Gastrocnemius medialis (tissue), 4 donors: ENCODE data around the gene ITGB5. TPM values are rescaled to one million over a fixed set of nuclear protein-coding genes. Genes with fewer than 3 reads are reported as not detected.

Experiments used
- ATAC-seq, 2 donors: fragments of 150-250 bp; one replicate each; pipeline ENCODE4 v1.9.1; 2016
- DNase-seq, 2 donors: peaks; one replicate each; pipeline ENCODE4 v3.0.0-alpha.2; 2019
- H3K27ac ChIP-seq, 4 donors: fragments of 200-600 bp; sonication (generic); 1 replicate in 1 of 4; 2 replicates in 3 of 4; pipeline ENCODE4 v1.5.1; 2016 to 2018; ENCODE audit warnings: mild to moderate bottlenecking in 2 of 4, moderate library complexity in 1 of 4
- H3K27me3 ChIP-seq, 3 donors: fragments of 200-600 bp; sonication (generic) in 2 of 3; 1 replicate in 1 of 3; 2 replicates in 2 of 3; pipeline versions ENCODE4 v1.5.1 to v1.6.0; 2016 to 2019; ENCODE audit warnings: mild to moderate bottlenecking in 1 of 3, moderate library complexity in 1 of 3
- H3K36me3 ChIP-seq, 2 donors: fragments of 200-600 bp; sonication (generic) in 1 of 2; one replicate each; pipeline ENCODE4 v1.5.1; 2017 to 2018
- H3K4me1 ChIP-seq, 2 donors: fragments of 200-600 bp; sonication (generic) in 1 of 2; one replicate each; pipeline ENCODE4 v1.5.1; 2016 to 2017; ENCODE audit warnings: mild to moderate bottlenecking in 2 of 2
- H3K4me3 ChIP-seq, 4 donors: fragments of 200-600 bp; sonication (generic) in 3 of 4; 1 replicate in 1 of 4; 2 replicates in 3 of 4; pipeline ENCODE4 v1.5.1; 2016 to 2019; ENCODE audit warnings: mild to moderate bottlenecking in 2 of 4
- H3K9me3 ChIP-seq, 3 donors: fragments of 200-600 bp; sonication (generic) in 2 of 3; 1 replicate in 1 of 3; 2 replicates in 2 of 3; pipeline ENCODE4 v1.5.1; 2016 to 2019
- CTCF ChIP-seq, 5 experiments: fragments of 450-650 bp in 3 of 5; fragments of 200-600 bp in 2 of 5; sonication (generic) in 2 of 5; IDR thresholded peaks in 4 of 5; conservative IDR thresholded peaks in 1 of 5; 1 replicate in 4 of 5; 2 replicates in 1 of 5; pipeline ENCODE4 v1.5.1; 2016 to 2019; ENCODE audit warnings: antibody characterized with exemption in 5 of 5, mild to moderate bottlenecking in 3 of 5, moderate library complexity in 3 of 5
- POLR2A ChIP-seq, 2 donors: fragments of 450-650 bp; IDR thresholded peaks; one replicate each; pipeline ENCODE4 v1.6.1; 2017; ENCODE audit warnings: antibody characterized with exemption in 2 of 2, mild to moderate bottlenecking in 2 of 2, moderate library complexity in 2 of 2
- in situ Hi-C, 4 donors: fragments of 200-750 bp; cut with MboI; loops; one replicate each; pipeline versions ENCODE4 v1.15.0 to v1.8.0; 2017; ENCODE audit warnings: low sequenced_read_pairs in 4 of 4
- intact Hi-C: fragments of 100-400 bp; cut with DNase I; formaldehyde crosslinking; loops from one replicate; pipeline ENCODE4 v1.15.1; 2023; ENCODE audit warnings: low total_unique reads
- total RNA-seq, 4 donors: library from RNA; depleted of rRNA; stranded (reverse); fragments of >200 nt; gene quantifications; one replicate each; pipeline versions ENCODE4 v1.1.0 to v1.2.3, GENCODE V29; 2016

Gene ITGB5
- total RNA-seq, 4 donors from 2014 or later = 35.2 to 101 (median 71.3) TPM

- in situ Hi-C loops = loop anchor here (5.0 to 25.0 kb wide), 2 partner anchors 138 to 398 kb away; no protein-coding TSS in a partner anchor
These were observed 122.4 kb downstream of the ITGB5 start for GRCh38 chr3:124764746-124765145.

GRCh38 chr3:124763644-124764358, 123.4 kb downstream of the ITGB5 start:
- no peak for TF ChIP-seq CTCF (IDR thresholded peaks at IDR 0.05 in 4 of 5, conservative IDR thresholded peaks at IDR 0.05 in 1 of 5)
- TF ChIP-seq POLR2A (IDR thresholded peaks at IDR 0.05) = no peak
- DNase-seq (no peak), ATAC-seq (no peak)
- Histone ChIP-seq H3K27ac (no peak overlapping the region), H3K27me3 (no peaks in the 10 kb centered on the region), H3K4me3 (no peak overlapping the region), H3K9me3 (no peaks in the 10 kb centered on the region), H3K4me1 (peaks cover 6 to 7% of the 10 kb centered on the region in 2 donors), H3K36me3 (peaks cover 0 to 55% of the 10 kb centered on the region in 2 donors)
- in situ Hi-C loops (loop anchor here (5.0 to 25.0 kb wide), 2 partner anchors 138 to 398 kb away; no protein-coding TSS in a partner anchor), intact Hi-C loops (no loop called here)

More at GRCh38 chr3:124764746-124765145, 122.4 kb downstream of the ITGB5 start:
- no peak for ATAC-seq
- H3K27me3 ChIP-seq = no peaks in the 10 kb centered on the region
- H3K36me3 ChIP-seq = peaks cover 0 to 62% of the 10 kb centered on the region in 2 donors
- no peak overlapping the region for H3K27ac ChIP-seq
- H3K4me3 ChIP-seq = no peak overlapping the region
- H3K9me3 ChIP-seq = no peaks in the 10 kb centered on the region
- intact Hi-C loops = no loop called here
- DNase-seq = no peak
- H3K4me1 ChIP-seq = peaks cover 6 to 7% of the 10 kb centered on the region in 2 donors
- TF ChIP-seq CTCF (IDR thresholded peaks at IDR 0.05 in 4 of 5, conservative IDR thresholded peaks at IDR 0.05 in 1 of 5) (no peak), POLR2A (IDR thresholded peaks at IDR 0.05) (no peak)

GRCh38 chr3:124763206-124763605, 124.0 kb downstream of the ITGB5 start:
- H3K9me3 ChIP-seq = no peaks in the 10 kb centered on the region
- no peak overlapping the region for H3K4me3 ChIP-seq
- H3K27me3 ChIP-seq = no peaks in the 10 kb centered on the region
- no peak for ATAC-seq
- H3K27ac ChIP-seq = peak overlapping the region in 1 of 4 donors; percentile 1
- peaks cover 6 to 7% of the 10 kb centered on the region in 2 donors for H3K4me1 ChIP-seq
- no peak for DNase-seq
- in situ Hi-C loops (loop anchor here (5.0 to 25.0 kb wide), 2 partner anchors 139 to 399 kb away; no protein-coding TSS in a partner anchor), intact Hi-C loops (no loop called here)
- H3K36me3 ChIP-seq = peaks cover 0 to 49% of the 10 kb centered on the region in 2 donors
- TF ChIP-seq CTCF (IDR thresholded peaks at IDR 0.05 in 4 of 5, conservative IDR thresholded peaks at IDR 0.05 in 1 of 5) = no peak
- TF ChIP-seq POLR2A (IDR thresholded peaks at IDR 0.05) = no peak

DNA sequence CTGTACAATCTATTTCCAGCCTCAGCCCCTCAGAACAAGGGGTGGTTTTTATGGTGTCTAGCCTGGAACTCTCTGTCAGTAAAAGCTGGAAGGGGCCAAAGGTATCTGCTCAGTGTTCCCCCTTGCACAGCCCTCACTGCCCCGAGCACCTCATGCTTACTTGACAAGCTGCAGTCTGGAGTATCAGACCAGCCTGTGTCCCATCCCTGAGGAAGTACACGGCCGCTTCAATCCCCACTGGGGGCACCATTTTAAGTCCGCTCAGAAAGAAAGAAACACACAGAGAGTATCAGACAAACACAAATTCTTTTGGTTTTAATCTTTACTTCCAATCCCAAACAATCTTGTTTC, 124.5 kb downstream of the ITGB5 start:
- Histone ChIP-seq H3K36me3 (peaks cover 0 to 44% of the 10 kb centered on the region in 2 donors), H3K27ac (peak overlapping the region in 2 of 4 donors; percentile 1 to 39), H3K4me1 (peaks cover 6 to 7% of the 10 kb centered on the region in 2 donors), H3K9me3 (no peaks in the 10 kb centered on the region), H3K4me3 (no peak overlapping the region), H3K27me3 (no peaks in the 10 kb centered on the region)
- intact Hi-C loops (no loop called here), in situ Hi-C loops (loop anchor here (5.0 to 25.0 kb wide), 2 partner anchors 140 to 400 kb away; no protein-coding TSS in a partner anchor)
- ATAC-seq (no peak), DNase-seq (no peak)
- no peak for TF ChIP-seq CTCF (IDR thresholded peaks at IDR 0.05 in 4 of 5, conservative IDR thresholded peaks at IDR 0.05 in 1 of 5)
- TF ChIP-seq POLR2A (IDR thresholded peaks at IDR 0.05) = no peak
